Ovary (tissue), 3 donors: ENCODE measurements around the gene YPEL3.

Experiments
- EP300 ChIP-seq: sonication (generic); formaldehyde crosslinking; IDR thresholded peaks from one replicate; pipeline ENCODE4 v1.6.1; 2017; ENCODE audit warnings: antibody characterized with exemption
- POLR2A ChIP-seq: fragments of 450-650 bp; IDR thresholded peaks from one replicate; pipeline ENCODE4 v1.6.1; 2017; ENCODE audit warnings: antibody characterized with exemption, mild to moderate bottlenecking, moderate library complexity
- TF ChIP-seq, protein P1 (sequence below), 3 donors: fragments of 450-650 bp in 2 of 3; fragments of 200-600 bp in 1 of 3; IDR thresholded peaks; one replicate each; pipeline versions ENCODE4 v1.5.1 to v1.8.0; 2016 to 2022; ENCODE audit warnings: antibody characterized with exemption in 3 of 3, mild to moderate bottlenecking in 1 of 3
- donor health status: DM: no; HTN: no; CAD: no.

GRCh38 chr16:30064729-30065101 lies 31.3 kb downstream of the YPEL3 start:
- TF ChIP-seq, protein P1, sequence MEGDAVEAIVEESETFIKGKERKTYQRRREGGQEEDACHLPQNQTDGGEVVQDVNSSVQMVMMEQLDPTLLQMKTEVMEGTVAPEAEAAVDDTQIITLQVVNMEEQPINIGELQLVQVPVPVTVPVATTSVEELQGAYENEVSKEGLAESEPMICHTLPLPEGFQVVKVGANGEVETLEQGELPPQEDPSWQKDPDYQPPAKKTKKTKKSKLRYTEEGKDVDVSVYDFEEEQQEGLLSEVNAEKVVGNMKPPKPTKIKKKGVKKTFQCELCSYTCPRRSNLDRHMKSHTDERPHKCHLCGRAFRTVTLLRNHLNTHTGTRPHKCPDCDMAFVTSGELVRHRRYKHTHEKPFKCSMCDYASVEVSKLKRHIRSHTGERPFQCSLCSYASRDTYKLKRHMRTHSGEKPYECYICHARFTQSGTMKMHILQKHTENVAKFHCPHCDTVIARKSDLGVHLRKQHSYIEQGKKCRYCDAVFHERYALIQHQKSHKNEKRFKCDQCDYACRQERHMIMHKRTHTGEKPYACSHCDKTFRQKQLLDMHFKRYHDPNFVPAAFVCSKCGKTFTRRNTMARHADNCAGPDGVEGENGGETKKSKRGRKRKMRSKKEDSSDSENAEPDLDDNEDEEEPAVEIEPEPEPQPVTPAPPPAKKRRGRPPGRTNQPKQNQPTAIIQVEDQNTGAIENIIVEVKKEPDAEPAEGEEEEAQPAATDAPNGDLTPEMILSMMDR (IDR thresholded peaks at IDR 0.05) = no peak
- TF ChIP-seq POLR2A (no peak), EP300 (no peak)
